Upper lobe of left lung (tissue), 6 donors: ENCODE results near the gene PIP5K1C. TPM values are rescaled to one million over a fixed set of nuclear protein-coding genes. Genes with fewer than 3 reads are reported as not detected.

Source experiments
- ATAC-seq, 2 donors: fragments of 200-7000 bp; cut with Tn5 transposase; one replicate each; pipeline ENCODE4 v1.9.1; 2022; ENCODE audit warnings: mild to moderate bottlenecking in 2 of 2, moderate library complexity in 2 of 2; ENCODE audit not compliant: low FRiP score in 2 of 2
- DNase-seq, 2 donors: peaks; one replicate each; pipeline ENCODE4 v3.0.0-alpha.2; 2019 to 2020
- H3K27ac ChIP-seq, 4 donors: fragments of 200-600 bp; sonication (generic); one replicate each; pipeline ENCODE4 v1.5.1; 2016 to 2019
- H3K27me3 ChIP-seq, 4 donors: fragments of 200-600 bp; sonication (generic); one replicate each; pipeline ENCODE4 v1.5.1; 2017 to 2019
- H3K36me3 ChIP-seq, 4 donors: fragments of 200-600 bp; sonication (generic); one replicate each; pipeline ENCODE4 v1.5.1; 2016 to 2019
- H3K4me1 ChIP-seq, 4 donors: fragments of 200-600 bp; sonication (generic); one replicate each; pipeline ENCODE4 v1.5.1; 2018 to 2019
- H3K4me3 ChIP-seq, 4 donors: fragments of 200-600 bp; sonication (generic); one replicate each; pipeline ENCODE4 v1.5.1; 2017 to 2019; ENCODE audit warnings: mild to moderate bottlenecking in 2 of 4, moderate library complexity in 1 of 4
- H3K9me3 ChIP-seq, 4 donors: fragments of 200-600 bp; sonication (generic); one replicate each; pipeline ENCODE4 v1.5.1; 2018 to 2019
- EP300 ChIP-seq, 4 donors: sonication (generic); formaldehyde crosslinking; IDR thresholded peaks; one replicate each; pipeline ENCODE4 v1.5.1; 2017; ENCODE audit warnings: antibody characterized with exemption in 4 of 4, control low read depth in 2 of 4
- POLR2A ChIP-seq, 4 donors: fragments of 450-650 bp; IDR thresholded peaks; one replicate each; pipeline ENCODE4 v1.5.1; 2016 to 2017; ENCODE audit warnings: antibody characterized with exemption in 4 of 4, mild to moderate bottlenecking in 2 of 4
- POLR2AphosphoS5 ChIP-seq, 2 donors: sonication (generic); formaldehyde crosslinking; IDR thresholded peaks; one replicate each; pipeline ENCODE4 v1.5.1; 2017; ENCODE audit warnings: antibody characterized with exemption in 2 of 2
- WGBS, 2 donors: methylation state at CpG; one replicate each; pipeline ENCODE4 v1.1.5; 2017 to 2018; 5-methylcytosine and 5-hydroxymethylcytosine counted together
- total RNA-seq, 6 donors: library from RNA; depleted of rRNA in 4 of 6; stranded (reverse); fragments of >200 nt in 4 of 6; gene quantifications; one replicate each; pipeline versions ENCODE4 v1.1.0 to v1.2.1, GENCODE V29; 2016 to 2021
- TF ChIP-seq, protein P1 (sequence below), 6 experiments: fragments of 450-650 bp in 4 of 6; fragments of 200-600 bp in 2 of 6; sonication (generic) in 2 of 6; IDR thresholded peaks; one replicate each; pipeline ENCODE4 v1.5.1; 2016 to 2019; ENCODE audit warnings: antibody characterized with exemption in 6 of 6
- donor health status: DM: no; HTN: no; CAD: no; lungs with moderate emphysema.
- donor health status: DM: no; HTN: yes; CAD: no; lungs with severe emphysema.

The PIP5K1C gene
- total RNA-seq, 6 donors from 2014 or later = 24.6 to 64.1 (median 43.1) TPM

- H3K36me3 ChIP-seq = peaks cover 0 to 6% (median 3%) of the 10 kb centered on the region in 4 donors
- peak overlapping the region; percentile 81 to 92 (median 87) for H3K27ac ChIP-seq
- WGBS, 2 donors = 9 to 20% methylated on average over 2 to 29 of the region's 34 CpGs
- DNase-seq (peak; percentile 47 to 87), ATAC-seq (peak in 1 of 2 donors; percentile 57)
- H3K27me3 ChIP-seq = no peaks in the 10 kb centered on the region
- peaks cover 13 to 34% (median 24%) of the 10 kb centered on the region in 4 donors for H3K4me1 ChIP-seq
- TF ChIP-seq POLR2A (IDR thresholded peaks at IDR 0.05) = peak in 1 of 4 donors; percentile 37
- TF ChIP-seq, protein P1, sequence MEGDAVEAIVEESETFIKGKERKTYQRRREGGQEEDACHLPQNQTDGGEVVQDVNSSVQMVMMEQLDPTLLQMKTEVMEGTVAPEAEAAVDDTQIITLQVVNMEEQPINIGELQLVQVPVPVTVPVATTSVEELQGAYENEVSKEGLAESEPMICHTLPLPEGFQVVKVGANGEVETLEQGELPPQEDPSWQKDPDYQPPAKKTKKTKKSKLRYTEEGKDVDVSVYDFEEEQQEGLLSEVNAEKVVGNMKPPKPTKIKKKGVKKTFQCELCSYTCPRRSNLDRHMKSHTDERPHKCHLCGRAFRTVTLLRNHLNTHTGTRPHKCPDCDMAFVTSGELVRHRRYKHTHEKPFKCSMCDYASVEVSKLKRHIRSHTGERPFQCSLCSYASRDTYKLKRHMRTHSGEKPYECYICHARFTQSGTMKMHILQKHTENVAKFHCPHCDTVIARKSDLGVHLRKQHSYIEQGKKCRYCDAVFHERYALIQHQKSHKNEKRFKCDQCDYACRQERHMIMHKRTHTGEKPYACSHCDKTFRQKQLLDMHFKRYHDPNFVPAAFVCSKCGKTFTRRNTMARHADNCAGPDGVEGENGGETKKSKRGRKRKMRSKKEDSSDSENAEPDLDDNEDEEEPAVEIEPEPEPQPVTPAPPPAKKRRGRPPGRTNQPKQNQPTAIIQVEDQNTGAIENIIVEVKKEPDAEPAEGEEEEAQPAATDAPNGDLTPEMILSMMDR (IDR thresholded peaks at IDR 0.05) = no peak
- H3K4me3 ChIP-seq = peak overlapping the region; percentile 75 to 98 (median 92)
- H3K9me3 ChIP-seq = no peaks in the 10 kb centered on the region
These were observed 1.1 kb downstream of the PIP5K1C start for GRCh38 chr19:3698974-3699740.

DNA sequence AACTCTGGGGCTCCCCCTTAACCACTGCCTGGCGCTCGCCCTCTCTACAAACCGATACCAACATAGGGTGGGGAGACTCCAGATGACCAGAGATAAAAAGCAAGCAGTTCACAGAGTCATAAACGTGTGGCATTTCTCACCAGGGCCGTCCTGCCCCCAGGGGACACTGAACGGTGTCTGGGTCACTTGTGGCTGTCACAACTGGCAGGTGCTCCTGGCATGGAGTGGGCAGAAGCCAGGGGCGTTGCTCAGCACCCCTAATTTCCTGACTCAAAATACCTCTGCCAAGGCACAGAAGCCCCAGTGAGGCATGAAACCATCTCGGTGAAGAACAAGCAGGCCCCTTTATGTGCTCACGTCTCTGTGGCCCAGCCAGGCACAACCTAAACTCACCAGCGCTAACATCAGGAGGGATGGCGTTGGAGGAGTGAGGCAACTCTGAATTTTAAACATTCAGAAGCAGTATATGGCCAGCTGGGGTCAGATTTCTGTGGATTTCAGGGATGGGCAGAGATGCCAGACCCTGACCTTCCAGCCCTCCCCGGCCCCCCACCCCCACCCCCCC lies 1.8 kb downstream of the PIP5K1C start:
- Histone ChIP-seq H3K36me3 (peaks cover 0 to 6% (median 3%) of the 10 kb centered on the region in 4 donors), H3K4me3 (peak overlapping the region in 3 of 4 donors; percentile 91 to 98 (median 93)), H3K9me3 (no peaks in the 10 kb centered on the region), H3K4me1 (peaks cover 13 to 34% (median 24%) of the 10 kb centered on the region in 4 donors), H3K27ac (peak overlapping the region; percentile 81 to 92 (median 87)), H3K27me3 (no peaks in the 10 kb centered on the region)
- WGBS, 2 donors = 58 to 73% methylated on average over 2 to 11 of the region's 12 CpGs
- TF ChIP-seq, protein P1 (IDR thresholded peaks at IDR 0.05) = no peak
- TF ChIP-seq POLR2AphosphoS5 (IDR thresholded peaks at IDR 0.05) (no peak), POLR2A (IDR thresholded peaks at IDR 0.05) (no peak), EP300 (IDR thresholded peaks at IDR 0.05) (no peak)
- DNase-seq = no peak
- ATAC-seq = no peak

DNA sequence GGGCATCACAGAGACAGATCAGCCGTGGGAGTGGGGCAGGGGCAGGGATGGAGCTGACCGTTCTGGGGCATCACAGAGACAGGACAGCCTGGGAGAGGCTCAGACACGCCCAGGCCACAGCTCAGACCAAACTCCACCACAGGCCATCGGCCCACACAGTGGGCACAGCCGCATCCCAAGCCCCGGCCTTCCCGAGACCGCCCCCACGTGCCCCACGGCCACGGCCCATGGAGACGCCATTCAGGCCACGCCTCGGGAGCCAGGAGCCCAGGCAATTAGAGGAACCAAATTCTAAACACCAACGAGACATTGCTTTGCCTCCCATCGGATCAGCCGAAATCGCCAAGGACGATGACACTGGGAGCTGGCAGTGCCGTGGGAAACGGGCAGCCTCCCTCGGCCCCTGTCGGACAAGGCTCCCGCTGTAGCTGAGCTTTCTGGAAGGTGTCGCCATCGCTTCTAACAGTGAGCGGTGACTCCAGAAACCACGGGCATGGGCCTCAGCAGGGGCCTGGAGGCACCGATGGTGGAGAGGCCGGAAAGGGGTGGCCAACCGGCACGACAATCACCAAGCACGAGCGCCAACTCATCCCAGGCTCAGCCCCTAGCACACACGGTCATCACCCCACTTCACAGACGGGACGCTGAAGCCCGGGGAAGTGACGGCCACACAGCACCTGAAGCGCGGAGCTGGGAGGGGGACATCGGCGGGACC lies 2.4 kb downstream of the PIP5K1C start:
- WGBS, 2 donors = 91 to 94% methylated on average over 26 to 38 of the region's 43 CpGs
- H3K4me3 ChIP-seq = no peak overlapping the region
- peak in 1 of 2 donors; percentile 66 for DNase-seq
- H3K27me3 ChIP-seq = no peaks in the 10 kb centered on the region
- peak overlapping the region in 1 of 4 donors; percentile 88 for H3K27ac ChIP-seq
- no peak for ATAC-seq
- peaks cover 13 to 34% (median 24%) of the 10 kb centered on the region in 4 donors for H3K4me1 ChIP-seq
- TF ChIP-seq, protein P1 (IDR thresholded peaks at IDR 0.05) = no peak
- TF ChIP-seq POLR2AphosphoS5 (IDR thresholded peaks at IDR 0.05) (no peak), EP300 (IDR thresholded peaks at IDR 0.05) (no peak), POLR2A (IDR thresholded peaks at IDR 0.05) (no peak)
- no peaks in the 10 kb centered on the region for H3K9me3 ChIP-seq
- peaks cover 0 to 6% (median 3%) of the 10 kb centered on the region in 4 donors for H3K36me3 ChIP-seq

GRCh38 chr19:3697094-3697493 lies 3.2 kb downstream of the PIP5K1C start:
- no peaks in the 10 kb centered on the region for H3K9me3 ChIP-seq
- ATAC-seq (no peak), DNase-seq (peak in 1 of 2 donors; percentile 65)
- WGBS, 2 donors = 90 to 91% methylated on average over 30 of the region's 30 CpGs
- peaks cover 13 to 34% (median 24%) of the 10 kb centered on the region in 4 donors for H3K4me1 ChIP-seq
- H3K4me3 ChIP-seq = no peak overlapping the region
- peaks cover 0 to 6% (median 3%) of the 10 kb centered on the region in 4 donors for H3K36me3 ChIP-seq
- no peak overlapping the region for H3K27ac ChIP-seq
- H3K27me3 ChIP-seq = no peaks in the 10 kb centered on the region
- TF ChIP-seq EP300 (IDR thresholded peaks at IDR 0.05) = no peak
- no peak for TF ChIP-seq POLR2AphosphoS5 (IDR thresholded peaks at IDR 0.05)
- TF ChIP-seq POLR2A (IDR thresholded peaks at IDR 0.05) = no peak
- TF ChIP-seq, protein P1 (IDR thresholded peaks at IDR 0.05) = no peak
